GM12865 (cell line): ENCODE measurements around the gene GNRHR.
"Not testable (repeated sequence)": the region's sequence is repeated elsewhere in the genome, so short reads cannot be mapped to it uniquely, and the experiment has no call there.

Experiments used
- DNase-seq: peaks from one replicate; pipeline ENCODE4 v3.0.0; 2010; ENCODE audit warnings: low read depth
- H3K4me3 ChIP-seq: 2 replicates; pipeline ENCODE4 v1.5.1; 2011; ENCODE audit warnings: mild to moderate bottlenecking, low read depth, low read length, control low read depth
- TF ChIP-seq, protein P1 (sequence below): IDR thresholded peaks from 2 replicates; pipeline ENCODE4 v1.5.1; 2011; ENCODE audit warnings: low read length, control low read depth, low read depth, inconsistent platforms; ENCODE audit not compliant: insufficient read depth; ENCODE audit errors: missing control alignments

Gene GNRHR

DNA sequence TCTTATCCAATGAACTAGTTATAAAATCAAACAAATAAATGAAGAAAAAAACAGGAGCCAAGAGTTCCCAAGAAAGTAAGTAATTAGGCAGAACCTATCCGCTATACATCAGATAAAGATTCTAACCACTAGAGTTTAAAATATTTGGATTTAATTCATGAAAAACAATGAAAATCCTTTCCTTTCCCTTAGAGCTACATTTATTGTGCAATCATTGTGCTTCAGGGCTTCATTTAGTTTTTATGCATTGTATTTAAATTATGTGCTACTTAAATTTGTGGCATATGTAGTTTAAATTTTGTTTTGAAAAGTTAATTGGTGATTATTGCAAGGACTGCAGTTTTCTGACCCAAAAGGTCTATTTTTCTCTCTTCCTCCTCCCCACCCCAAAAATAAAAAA is 17.9 kb downstream of the GNRHR start:
- DNase-seq = no peak
- TF ChIP-seq, protein P1, sequence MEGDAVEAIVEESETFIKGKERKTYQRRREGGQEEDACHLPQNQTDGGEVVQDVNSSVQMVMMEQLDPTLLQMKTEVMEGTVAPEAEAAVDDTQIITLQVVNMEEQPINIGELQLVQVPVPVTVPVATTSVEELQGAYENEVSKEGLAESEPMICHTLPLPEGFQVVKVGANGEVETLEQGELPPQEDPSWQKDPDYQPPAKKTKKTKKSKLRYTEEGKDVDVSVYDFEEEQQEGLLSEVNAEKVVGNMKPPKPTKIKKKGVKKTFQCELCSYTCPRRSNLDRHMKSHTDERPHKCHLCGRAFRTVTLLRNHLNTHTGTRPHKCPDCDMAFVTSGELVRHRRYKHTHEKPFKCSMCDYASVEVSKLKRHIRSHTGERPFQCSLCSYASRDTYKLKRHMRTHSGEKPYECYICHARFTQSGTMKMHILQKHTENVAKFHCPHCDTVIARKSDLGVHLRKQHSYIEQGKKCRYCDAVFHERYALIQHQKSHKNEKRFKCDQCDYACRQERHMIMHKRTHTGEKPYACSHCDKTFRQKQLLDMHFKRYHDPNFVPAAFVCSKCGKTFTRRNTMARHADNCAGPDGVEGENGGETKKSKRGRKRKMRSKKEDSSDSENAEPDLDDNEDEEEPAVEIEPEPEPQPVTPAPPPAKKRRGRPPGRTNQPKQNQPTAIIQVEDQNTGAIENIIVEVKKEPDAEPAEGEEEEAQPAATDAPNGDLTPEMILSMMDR = no peak

GRCh38 chr4:67735325-67735724 is 18.9 kb downstream of the GNRHR start:
- TF ChIP-seq, protein P1 = no peak
- H3K4me3 ChIP-seq = no peak overlapping the region
- no peak for DNase-seq

More for the DNA sequence above, 17.9 kb downstream of the GNRHR start:
- no peak overlapping the region for H3K4me3 ChIP-seq

GRCh38 chr4:67730511-67730910 is 23.7 kb downstream of the GNRHR start:
- not testable (repeated sequence) for H3K4me3 ChIP-seq

GRCh38 chr4:67727124-67727850 is 26.9 kb downstream of the GNRHR start:
- DNase-seq = no peak
- TF ChIP-seq, protein P1 = no peak
- no peak overlapping the region for H3K4me3 ChIP-seq

More at GRCh38 chr4:67730511-67730910, 23.7 kb downstream of the GNRHR start:
- DNase-seq = not testable (repeated sequence)

GRCh38 chr4:67725981-67726380 is 28.2 kb downstream of the GNRHR start:
- no peak overlapping the region for H3K4me3 ChIP-seq
- no peak for DNase-seq
- TF ChIP-seq, protein P1 = no peak

DNA sequence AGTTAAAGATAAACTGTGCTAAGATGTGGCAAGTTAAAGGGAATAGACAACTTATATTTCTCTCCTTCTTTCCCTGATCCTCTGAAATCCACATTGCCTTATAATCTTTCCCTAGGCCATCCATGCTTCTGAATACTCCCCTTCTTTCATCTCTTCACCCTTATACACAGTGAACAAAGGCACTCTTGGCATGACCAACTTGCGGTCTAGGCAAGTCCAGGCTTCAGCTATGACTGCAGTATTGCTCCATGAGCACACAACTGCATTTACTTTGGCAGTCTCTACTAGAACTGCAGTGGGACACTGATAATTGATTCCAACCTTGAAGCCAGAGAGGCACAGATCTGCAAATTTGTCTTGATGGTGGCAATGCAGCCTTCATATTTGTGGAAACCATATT is 29.1 kb downstream of the GNRHR start:
- no peak for DNase-seq

DNA sequence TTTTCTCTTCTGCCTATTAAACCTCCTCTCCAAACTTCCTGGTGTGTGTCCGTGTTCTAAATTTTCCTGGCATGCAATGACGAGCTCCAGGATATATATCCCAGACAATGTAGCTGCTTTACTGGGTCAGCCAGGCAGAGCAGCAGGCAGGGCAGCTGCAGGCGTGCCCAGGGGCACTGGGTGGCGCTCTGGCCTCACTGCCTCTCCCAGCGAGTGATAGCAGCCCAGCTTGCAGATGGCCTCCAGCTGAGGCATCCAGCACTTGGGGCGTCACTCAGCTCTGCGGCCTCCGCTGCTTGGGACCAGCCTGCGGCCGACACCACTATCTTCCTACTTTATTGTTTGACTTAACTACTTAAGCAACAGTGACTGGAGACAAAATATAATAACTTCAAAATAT is 30.2 kb downstream of the GNRHR start:
- TF ChIP-seq, protein P1 = no peak
- DNase-seq = no peak
- H3K4me3 ChIP-seq = no peak overlapping the region

More for the DNA sequence above, 29.1 kb downstream of the GNRHR start:
- TF ChIP-seq, protein P1 = no peak
- H3K4me3 ChIP-seq = no peak overlapping the region
